Chondrocyte (in vitro differentiated cells): ENCODE results near the gene UTP18. TPM values are rescaled to one million over a fixed set of nuclear protein-coding genes. Genes with fewer than 3 reads are reported as not detected.

Source experiments
- DNase-seq: peaks from one replicate; pipeline ENCODE4 v3.0.0; 2021; ENCODE audit warnings: mixed read lengths, low spot score
- H3K27ac Mint-ChIP-seq: one replicate; pipeline ENCODE4 v1.8.0; 2021; ENCODE audit warnings: mild to moderate bottlenecking, moderate library complexity, mixed read lengths; ENCODE audit not compliant: unreplicated experiment
- H3K27me3 Mint-ChIP-seq: 2 replicates; pipeline ENCODE4 v1.8.0; 2021; ENCODE audit warnings: low read depth, mixed read lengths
- H3K36me3 Mint-ChIP-seq: 2 replicates; pipeline ENCODE4 v1.8.0; 2021; ENCODE audit warnings: low read depth, mixed read lengths
- H3K4me1 Mint-ChIP-seq: 2 replicates; pipeline ENCODE4 v1.8.0; 2021; ENCODE audit warnings: low read depth, mild to moderate bottlenecking, mixed read lengths
- H3K4me3 Mint-ChIP-seq: one replicate; pipeline ENCODE4 v1.8.0; 2021; ENCODE audit warnings: mild to moderate bottlenecking, moderate library complexity, mixed read lengths; ENCODE audit not compliant: unreplicated experiment
- H3K9me3 Mint-ChIP-seq: 2 replicates; pipeline ENCODE4 v1.8.0; 2021; ENCODE audit warnings: low read depth, mixed read lengths
- total RNA-seq: library from RNA; stranded (reverse); gene quantifications from 3 replicates; pipeline ENCODE4 v1.2.1, GENCODE V29; 2021
- TF ChIP-seq, protein P1 (sequence below): fragments of 200-600 bp; sonication (generic); IDR thresholded peaks from 2 replicates; pipeline ENCODE4 v1.5.0; 2021; ENCODE audit warnings: antibody characterized with exemption, mild to moderate bottlenecking, moderate library complexity

The UTP18 gene
- total RNA-seq, 1 donor from 2014 or later: 16.8 TPM

- Mint-ChIP-seq H3K27ac (no peak overlapping the region), H3K36me3 (peaks cover 1% of the 10 kb centered on the region), H3K27me3 (no peaks in the 10 kb centered on the region), H3K4me1 (no peaks in the 10 kb centered on the region), H3K9me3 (peaks cover 2% of the 10 kb centered on the region), H3K4me3 (no peak overlapping the region)
- TF ChIP-seq, protein P1, sequence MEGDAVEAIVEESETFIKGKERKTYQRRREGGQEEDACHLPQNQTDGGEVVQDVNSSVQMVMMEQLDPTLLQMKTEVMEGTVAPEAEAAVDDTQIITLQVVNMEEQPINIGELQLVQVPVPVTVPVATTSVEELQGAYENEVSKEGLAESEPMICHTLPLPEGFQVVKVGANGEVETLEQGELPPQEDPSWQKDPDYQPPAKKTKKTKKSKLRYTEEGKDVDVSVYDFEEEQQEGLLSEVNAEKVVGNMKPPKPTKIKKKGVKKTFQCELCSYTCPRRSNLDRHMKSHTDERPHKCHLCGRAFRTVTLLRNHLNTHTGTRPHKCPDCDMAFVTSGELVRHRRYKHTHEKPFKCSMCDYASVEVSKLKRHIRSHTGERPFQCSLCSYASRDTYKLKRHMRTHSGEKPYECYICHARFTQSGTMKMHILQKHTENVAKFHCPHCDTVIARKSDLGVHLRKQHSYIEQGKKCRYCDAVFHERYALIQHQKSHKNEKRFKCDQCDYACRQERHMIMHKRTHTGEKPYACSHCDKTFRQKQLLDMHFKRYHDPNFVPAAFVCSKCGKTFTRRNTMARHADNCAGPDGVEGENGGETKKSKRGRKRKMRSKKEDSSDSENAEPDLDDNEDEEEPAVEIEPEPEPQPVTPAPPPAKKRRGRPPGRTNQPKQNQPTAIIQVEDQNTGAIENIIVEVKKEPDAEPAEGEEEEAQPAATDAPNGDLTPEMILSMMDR: no peak
- no peak for DNase-seq
Observed at GRCh38 chr17:51238255-51238887, 22.0 kb upstream of the UTP18 start.

GRCh38 chr17:51240275-51240674 lies 20.1 kb upstream of the UTP18 start:
- TF ChIP-seq, protein P1: no peak
- DNase-seq: no peak
- Mint-ChIP-seq H3K36me3 (peaks cover 3% of the 10 kb centered on the region), H3K27ac (no peak overlapping the region), H3K27me3 (no peaks in the 10 kb centered on the region), H3K4me1 (peaks cover 10% of the 10 kb centered on the region), H3K4me3 (no peak overlapping the region), H3K9me3 (peaks cover 2% of the 10 kb centered on the region)

- Mint-ChIP-seq H3K27me3 (no peaks in the 10 kb centered on the region), H3K4me3 (no peak overlapping the region), H3K9me3 (peaks cover 2% of the 10 kb centered on the region), H3K4me1 (peaks cover 35% of the 10 kb centered on the region), H3K36me3 (peaks cover 3% of the 10 kb centered on the region), H3K27ac (no peak overlapping the region)
- no peak for DNase-seq
- TF ChIP-seq, protein P1: no peak
Observed at GRCh38 chr17:51244041-51244440, 16.3 kb upstream of the UTP18 start.

DNA sequence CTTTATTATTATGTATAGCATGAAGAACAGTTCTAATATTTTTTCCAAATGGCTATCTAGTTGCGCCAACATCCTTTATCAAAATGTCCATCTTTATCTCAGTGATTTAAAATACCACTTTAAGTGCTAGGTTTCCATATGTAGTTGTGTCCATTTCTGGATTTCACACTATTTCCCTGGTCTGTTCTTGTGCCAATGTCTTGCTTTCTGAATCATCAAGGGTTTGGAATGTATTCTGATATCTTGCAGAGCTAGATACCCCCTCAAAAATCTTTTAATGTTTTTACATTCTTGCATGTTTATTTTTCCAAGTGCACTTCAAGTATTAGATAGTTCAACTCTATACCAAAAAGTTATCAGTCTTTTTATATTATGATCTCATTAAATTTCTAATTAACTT lies 14.8 kb upstream of the UTP18 start:
- H3K36me3 Mint-ChIP-seq: peaks cover 5% of the 10 kb centered on the region

GRCh38 chr17:51250314-51250840 lies 10.0 kb upstream of the UTP18 start:
- Mint-ChIP-seq H3K9me3 (peaks cover 17% of the 10 kb centered on the region), H3K36me3 (peaks cover 18% of the 10 kb centered on the region), H3K27me3 (no peaks in the 10 kb centered on the region), H3K4me3 (no peak overlapping the region), H3K27ac (peak overlapping the region; percentile 86), H3K4me1 (peaks cover 53% of the 10 kb centered on the region)
- TF ChIP-seq, protein P1: no peak
- no peak for DNase-seq

More for the DNA sequence above, 14.8 kb upstream of the UTP18 start:
- Mint-ChIP-seq H3K4me1 (peaks cover 48% of the 10 kb centered on the region), H3K27me3 (no peaks in the 10 kb centered on the region), H3K9me3 (peaks cover 7% of the 10 kb centered on the region), H3K27ac (peak overlapping the region; percentile 27), H3K4me3 (no peak overlapping the region)
- no peak for DNase-seq
- TF ChIP-seq, protein P1: no peak
